HL-60 (cell line): ENCODE data around the gene MEPCE.

Experiments
- DNase-seq, 2 experiments: peaks; one replicate each; pipeline ENCODE4 v3.0.0-alpha.2; 2010 to 2020; ENCODE audit warnings: low read depth in 1 of 2, low spot score in 1 of 2
- H3K27ac ChIP-seq: fragments of 250-450 bp; sonication (Bioruptor Pico); replicated peaks from 2 replicates; pipeline ENCODE4 v1.5.1; 2020; ENCODE audit warnings: mild to moderate bottlenecking, moderate library complexity
- H3K27me3 ChIP-seq: fragments of 250-450 bp; sonication (Bioruptor Pico); 2 replicates; pipeline ENCODE4 v1.5.1; 2021; ENCODE audit warnings: mild to moderate bottlenecking, moderate library complexity; ENCODE audit not compliant: insufficient read depth, poor library complexity, severe bottlenecking
- H3K4me3 ChIP-seq: replicated peaks from 2 replicates; pipeline ENCODE4 v1.5.1; 2011; ENCODE audit warnings: mild to moderate bottlenecking, control low read depth, low read length; ENCODE audit not compliant: insufficient read depth
- GABPA ChIP-seq: IDR thresholded peaks from 2 replicates; pipeline ENCODE4 v1.6.1; 2012; ENCODE audit warnings: low read depth
- POLR2AphosphoS5 ChIP-seq: IDR thresholded peaks from 2 replicates; pipeline ENCODE4 v1.6.1; 2012; ENCODE audit warnings: low read depth
- SPI1 ChIP-seq: IDR thresholded peaks from 2 replicates; pipeline ENCODE4 v1.6.1; 2012; ENCODE audit warnings: low read depth, mild to moderate bottlenecking, borderline replicate concordance
- TF ChIP-seq, protein P1 (sequence below): IDR thresholded peaks from one replicate; pipeline ENCODE4 v1.5.1; 2011; ENCODE audit warnings: low read length, control low read depth, inconsistent platforms; ENCODE audit not compliant: insufficient read depth
- TF ChIP-seq, protein P2 (sequence below): IDR thresholded peaks from 2 replicates; pipeline ENCODE4 v1.6.1; 2012; ENCODE audit warnings: low read depth; ENCODE audit not compliant: insufficient replicate concordance

The MEPCE gene

DNA sequence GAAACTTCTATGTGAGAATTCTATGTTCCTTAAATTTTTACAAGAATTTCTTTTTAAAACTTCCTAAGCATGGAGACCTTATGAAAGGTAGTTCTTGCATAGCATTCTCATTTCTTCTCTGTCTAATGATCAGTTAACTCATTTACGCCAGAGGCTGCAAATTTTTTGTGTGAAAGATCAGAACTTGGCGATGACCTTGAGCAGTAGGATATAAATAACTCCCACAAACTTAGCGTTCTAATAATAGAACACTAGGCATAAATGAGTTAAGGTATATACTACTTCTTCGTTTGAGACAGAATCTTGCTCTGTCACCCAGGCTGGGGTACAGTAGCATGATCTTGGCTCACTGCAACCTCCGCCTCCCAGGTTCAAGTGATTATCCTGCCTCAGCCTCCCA is 42.7 kb upstream of the MEPCE start:
- TF ChIP-seq, protein P1, sequence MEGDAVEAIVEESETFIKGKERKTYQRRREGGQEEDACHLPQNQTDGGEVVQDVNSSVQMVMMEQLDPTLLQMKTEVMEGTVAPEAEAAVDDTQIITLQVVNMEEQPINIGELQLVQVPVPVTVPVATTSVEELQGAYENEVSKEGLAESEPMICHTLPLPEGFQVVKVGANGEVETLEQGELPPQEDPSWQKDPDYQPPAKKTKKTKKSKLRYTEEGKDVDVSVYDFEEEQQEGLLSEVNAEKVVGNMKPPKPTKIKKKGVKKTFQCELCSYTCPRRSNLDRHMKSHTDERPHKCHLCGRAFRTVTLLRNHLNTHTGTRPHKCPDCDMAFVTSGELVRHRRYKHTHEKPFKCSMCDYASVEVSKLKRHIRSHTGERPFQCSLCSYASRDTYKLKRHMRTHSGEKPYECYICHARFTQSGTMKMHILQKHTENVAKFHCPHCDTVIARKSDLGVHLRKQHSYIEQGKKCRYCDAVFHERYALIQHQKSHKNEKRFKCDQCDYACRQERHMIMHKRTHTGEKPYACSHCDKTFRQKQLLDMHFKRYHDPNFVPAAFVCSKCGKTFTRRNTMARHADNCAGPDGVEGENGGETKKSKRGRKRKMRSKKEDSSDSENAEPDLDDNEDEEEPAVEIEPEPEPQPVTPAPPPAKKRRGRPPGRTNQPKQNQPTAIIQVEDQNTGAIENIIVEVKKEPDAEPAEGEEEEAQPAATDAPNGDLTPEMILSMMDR: no peak
- TF ChIP-seq POLR2AphosphoS5 (no peak), SPI1 (no peak), GABPA (no peak)
- TF ChIP-seq, protein P2, sequence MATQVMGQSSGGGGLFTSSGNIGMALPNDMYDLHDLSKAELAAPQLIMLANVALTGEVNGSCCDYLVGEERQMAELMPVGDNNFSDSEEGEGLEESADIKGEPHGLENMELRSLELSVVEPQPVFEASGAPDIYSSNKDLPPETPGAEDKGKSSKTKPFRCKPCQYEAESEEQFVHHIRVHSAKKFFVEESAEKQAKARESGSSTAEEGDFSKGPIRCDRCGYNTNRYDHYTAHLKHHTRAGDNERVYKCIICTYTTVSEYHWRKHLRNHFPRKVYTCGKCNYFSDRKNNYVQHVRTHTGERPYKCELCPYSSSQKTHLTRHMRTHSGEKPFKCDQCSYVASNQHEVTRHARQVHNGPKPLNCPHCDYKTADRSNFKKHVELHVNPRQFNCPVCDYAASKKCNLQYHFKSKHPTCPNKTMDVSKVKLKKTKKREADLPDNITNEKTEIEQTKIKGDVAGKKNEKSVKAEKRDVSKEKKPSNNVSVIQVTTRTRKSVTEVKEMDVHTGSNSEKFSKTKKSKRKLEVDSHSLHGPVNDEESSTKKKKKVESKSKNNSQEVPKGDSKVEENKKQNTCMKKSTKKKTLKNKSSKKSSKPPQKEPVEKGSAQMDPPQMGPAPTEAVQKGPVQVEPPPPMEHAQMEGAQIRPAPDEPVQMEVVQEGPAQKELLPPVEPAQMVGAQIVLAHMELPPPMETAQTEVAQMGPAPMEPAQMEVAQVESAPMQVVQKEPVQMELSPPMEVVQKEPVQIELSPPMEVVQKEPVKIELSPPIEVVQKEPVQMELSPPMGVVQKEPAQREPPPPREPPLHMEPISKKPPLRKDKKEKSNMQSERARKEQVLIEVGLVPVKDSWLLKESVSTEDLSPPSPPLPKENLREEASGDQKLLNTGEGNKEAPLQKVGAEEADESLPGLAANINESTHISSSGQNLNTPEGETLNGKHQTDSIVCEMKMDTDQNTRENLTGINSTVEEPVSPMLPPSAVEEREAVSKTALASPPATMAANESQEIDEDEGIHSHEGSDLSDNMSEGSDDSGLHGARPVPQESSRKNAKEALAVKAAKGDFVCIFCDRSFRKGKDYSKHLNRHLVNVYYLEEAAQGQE: no peak
- no peak overlapping the region for H3K27ac ChIP-seq
- no peaks in the 10 kb centered on the region for H3K27me3 ChIP-seq
- H3K4me3 ChIP-seq: no peak overlapping the region
- no peak for DNase-seq

DNA sequence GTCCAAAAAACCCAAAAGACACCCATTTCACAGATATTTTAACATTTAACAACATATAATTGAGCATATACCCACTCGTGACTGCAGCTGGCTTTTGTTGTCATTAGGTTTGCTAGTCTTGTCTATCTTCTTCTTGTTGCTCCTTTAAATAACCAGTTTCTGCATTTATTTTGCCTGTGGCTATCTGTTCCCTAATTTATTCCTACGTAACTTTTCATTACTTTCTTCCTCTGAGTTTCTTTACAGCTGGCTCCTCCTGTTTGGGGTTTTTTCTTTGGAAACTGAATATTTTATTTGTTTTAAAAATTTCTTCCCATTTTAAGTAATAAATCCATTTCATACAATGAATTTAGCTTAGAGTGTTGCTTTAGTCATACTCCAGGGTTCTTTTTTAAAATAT is 41.9 kb upstream of the MEPCE start:
- H3K27ac ChIP-seq: no peak overlapping the region
- no peak overlapping the region for H3K4me3 ChIP-seq
- no peak for DNase-seq
- TF ChIP-seq, protein P1: no peak
- no peak for TF ChIP-seq POLR2AphosphoS5
- TF ChIP-seq SPI1: no peak
- no peak for TF ChIP-seq GABPA
- TF ChIP-seq, protein P2: no peak
- no peaks in the 10 kb centered on the region for H3K27me3 ChIP-seq

DNA sequence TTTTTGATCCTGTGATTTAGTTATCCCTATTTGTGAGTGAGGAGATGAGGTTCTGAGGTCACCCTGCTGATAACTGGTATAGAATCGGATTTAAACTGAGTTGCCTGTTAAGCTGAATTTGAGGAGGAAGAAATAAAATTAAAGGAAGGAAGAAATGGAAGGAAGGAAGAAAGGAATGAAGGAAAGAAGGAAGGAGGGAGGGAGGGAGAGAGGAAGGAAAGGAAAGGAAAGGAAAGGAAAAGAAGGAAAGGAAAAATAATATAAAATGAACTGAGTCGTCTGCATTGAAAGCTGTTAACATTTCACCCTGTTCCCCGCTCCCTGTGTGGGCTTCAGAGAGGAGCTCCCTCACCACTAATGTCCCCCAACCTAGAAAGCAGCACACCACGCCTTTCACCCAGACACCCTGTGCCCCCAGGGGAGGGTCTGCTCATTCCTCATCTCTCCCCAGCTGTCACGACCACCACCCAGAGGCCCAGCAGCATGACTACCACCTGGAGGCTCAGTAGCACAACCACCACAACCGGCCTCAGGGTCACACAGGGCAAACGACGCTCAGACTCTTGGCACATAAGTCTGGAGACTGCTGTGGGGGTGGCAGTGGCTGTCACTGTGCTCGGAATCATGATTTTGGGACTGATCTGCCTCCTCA is 40.1 kb upstream of the MEPCE start:
- no peak for TF ChIP-seq SPI1
- TF ChIP-seq, protein P2: no peak
- no peak for TF ChIP-seq GABPA
- TF ChIP-seq, protein P1: no peak
- TF ChIP-seq POLR2AphosphoS5: no peak
- Histone ChIP-seq H3K27me3 (no peaks in the 10 kb centered on the region), H3K27ac (no peak overlapping the region), H3K4me3 (no peak overlapping the region)
- DNase-seq: no peak
